K562 treated with DMSO at 1 percent for 12 hours (cell line): ENCODE measurements around the gene OR1B1. TPM values are rescaled to one million over a fixed set of nuclear protein-coding genes. Genes with fewer than 3 reads are reported as not detected.

ENCODE experiments used
- total RNA-seq: library from RNA; unstranded; fragments of 300-600 nt; gene quantifications from 2 replicates; pipeline ENCODE4 v1.2.3, GENCODE V29; 2022; ENCODE audit not compliant: insufficient read depth

OR1B1 gene
- total RNA-seq, result not detected in 2 replicates

DNA sequence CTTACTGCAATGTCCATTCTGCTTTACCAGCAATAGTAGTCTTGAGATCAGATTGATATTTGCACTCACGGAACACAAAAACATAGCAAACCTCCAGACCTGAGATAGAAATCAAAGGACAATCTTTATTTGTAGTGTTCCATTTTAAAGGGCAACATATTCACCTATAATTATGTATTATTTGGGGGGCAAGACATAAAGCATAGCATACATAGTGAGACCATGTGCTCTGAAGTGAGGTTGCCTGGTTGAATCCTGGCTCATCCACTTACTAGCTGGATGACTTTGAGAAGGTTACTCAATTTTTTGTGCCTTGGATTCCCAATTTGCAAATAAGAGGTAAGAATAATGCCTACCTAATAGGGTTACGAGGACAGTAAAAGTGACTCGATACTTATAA, at the start of gene OR1B1:
Gene OR1B1 (minus strand): TSS at position 101 of the 400 bp plus-strand sequence.

DNA sequence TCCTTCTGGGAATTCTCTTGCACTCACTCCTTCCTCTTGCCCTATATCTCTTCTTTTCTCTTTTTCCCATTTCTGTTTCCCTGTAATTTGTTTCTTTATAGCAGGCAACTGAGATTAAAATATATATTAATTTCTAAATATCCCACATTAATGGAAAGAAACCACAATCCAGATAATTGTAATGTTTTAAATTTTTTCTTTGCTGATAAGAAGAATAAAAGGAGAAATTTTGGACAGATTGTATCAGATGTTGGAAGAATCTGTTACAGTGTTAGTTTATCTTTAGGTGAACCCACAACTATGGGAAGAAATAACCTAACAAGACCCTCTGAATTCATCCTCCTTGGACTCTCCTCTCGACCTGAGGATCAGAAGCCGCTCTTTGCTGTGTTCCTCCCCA, 4.0 kb upstream of the OR1B1 start, which contains the start of gene OR1L1:
Gene OR1L1 (plus strand): TSS at position 301 of the 400 bp plus-strand sequence. CDS start 0 bp downstream, at position 301.

GRCh38 chr9:122614362-122614761, 43.1 kb downstream of the OR1B1 start, which contains the start of gene OR1Q1:
OR1Q1 (plus strand) TSS chr9:122614738; CDS start chr9:122614738, 0 bp downstream.

GRCh38 chr9:122583284-122583683, 74.1 kb downstream of the OR1B1 start, which contains the start of gene OR1L8:
OR1L8 (minus strand) TSS chr9:122583384; CDS start chr9:122568477, 14,907 bp downstream.

Other genes starting within 250 kb of the OR1B1 start
- gene OR1J1, start 179.7 kb downstream of the OR1B1 start, total RNA-seq, result not detected in 2 replicates
- gene OR1J2, start 146.8 kb downstream of the OR1B1 start, total RNA-seq, result not detected in 2 replicates
- gene OR1J4, start 138.5 kb downstream of the OR1B1 start, total RNA-seq, result not detected in 2 replicates
- gene OR1N1, start 130.3 kb downstream of the OR1B1 start, total RNA-seq, result not detected in 2 replicates
- not detected in 2 replicates for gene OR1N2, start 104.5 kb downstream of the OR1B1 start, total RNA-seq
- gene OR1L8, start 74.2 kb downstream of the OR1B1 start, total RNA-seq, result not detected in 2 replicates
- gene OR1Q1, start 42.9 kb downstream of the OR1B1 start, total RNA-seq, result not detected in 2 replicates
- not detected in 2 replicates for gene OR1L1, start 4.1 kb upstream of the OR1B1 start, total RNA-seq
- not detected in 2 replicates for gene OR1L3, start 17.5 kb upstream of the OR1B1 start, total RNA-seq
- gene OR1L4, start 66.4 kb upstream of the OR1B1 start, total RNA-seq, result not detected in 2 replicates
- not detected in 2 replicates for gene OR1L6, start 84.7 kb upstream of the OR1B1 start, total RNA-seq
- gene OR5C1, start 131.3 kb upstream of the OR1B1 start, total RNA-seq, result not detected in 2 replicates
- not detected in 2 replicates for gene OR1K1, start 142.5 kb upstream of the OR1B1 start, total RNA-seq
- 7.0 and 17.6 TPM in 2 replicates for gene PDCL, start 171.0 kb upstream of the OR1B1 start, total RNA-seq
- gene RC3H2, start 247.7 kb upstream of the OR1B1 start, total RNA-seq, result 2.9 and 18.2 TPM in 2 replicates